ENCODE measurements around the gene PAH. TPM values are rescaled to one million over a fixed set of nuclear protein-coding genes. Genes with fewer than 3 reads are reported as not detected.

PAH gene
- total and polyA plus RNA-seq, 11 donors = 0.03 to 0.23 TPM; not detected in 9

- intact Hi-C loops (cut with DNase I) = no loop called here
- H3K4me1 ChIP-seq = no peaks in the 10 kb centered on the region
- H3K9me3 ChIP-seq = no peaks in the 10 kb centered on the region
- 67 to 69% (median 68%) methylated on average over 9 of the region's 9 CpGs for WGBS, 4 donors
- TF ChIP-seq POLR2A (IDR thresholded peaks at IDR 0.05) = no peak
- no peak for TF ChIP-seq CTCF (IDR thresholded peaks at IDR 0.05)
- no peak for ATAC-seq
- no peak for DNase-seq
- H3K27me3 ChIP-seq = peaks cover 0 to 3% (median 0%) of the 10 kb centered on the region in 9 donors
- H3K4me3 ChIP-seq = no peak overlapping the region
- H3K36me3 ChIP-seq = no peaks in the 10 kb centered on the region
- no peak overlapping the region for H3K27ac ChIP-seq
Observed at GRCh38 chr12:102799229-102799628, 117.8 kb downstream of the PAH start.

GRCh38 chr12:102797528-102797927 lies 119.5 kb downstream of the PAH start:
- 69 to 71% (median 70%) methylated on average over 5 of the region's 5 CpGs for WGBS, 4 donors
- H3K4me1 ChIP-seq = no peaks in the 10 kb centered on the region
- intact Hi-C loops (cut with DNase I) = no loop called here
- ATAC-seq = no peak
- no peak overlapping the region for H3K27ac ChIP-seq
- no peaks in the 10 kb centered on the region for H3K36me3 ChIP-seq
- no peaks in the 10 kb centered on the region for H3K9me3 ChIP-seq
- no peak overlapping the region for H3K4me3 ChIP-seq
- no peak for DNase-seq
- H3K27me3 ChIP-seq = peaks cover 0 to 3% (median 0%) of the 10 kb centered on the region in 9 donors
- TF ChIP-seq POLR2A (IDR thresholded peaks at IDR 0.05) (no peak), CTCF (IDR thresholded peaks at IDR 0.05) (no peak)

DNA sequence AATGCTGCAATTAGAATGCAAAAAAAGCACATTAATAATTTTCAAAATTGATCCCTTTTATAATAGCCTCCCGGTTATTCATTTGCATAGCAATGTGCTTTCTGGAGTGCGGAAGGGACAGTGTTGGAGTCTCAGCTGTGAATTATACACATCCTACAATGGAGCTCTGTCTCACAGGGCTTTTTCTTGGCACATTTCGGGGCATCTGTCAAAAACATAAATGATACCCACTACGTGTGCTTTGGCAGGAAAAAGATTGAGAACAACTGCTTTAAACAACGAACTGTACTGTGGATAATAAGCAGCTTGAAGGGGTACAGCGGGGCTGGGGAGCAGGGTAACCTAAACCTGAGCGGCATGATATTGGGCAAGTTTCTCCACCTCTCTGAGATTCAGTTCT lies 123.1 kb downstream of the PAH start:
- H3K4me3 ChIP-seq = no peak overlapping the region
- peaks cover 0 to 3% (median 0%) of the 10 kb centered on the region in 9 donors for H3K27me3 ChIP-seq
- TF ChIP-seq POLR2A (IDR thresholded peaks at IDR 0.05) (no peak), CTCF (IDR thresholded peaks at IDR 0.05) (no peak)
- no peak overlapping the region for H3K27ac ChIP-seq
- no peaks in the 10 kb centered on the region for H3K36me3 ChIP-seq
- DNase-seq = no peak
- H3K4me1 ChIP-seq = no peaks in the 10 kb centered on the region
- H3K9me3 ChIP-seq = no peaks in the 10 kb centered on the region
- intact Hi-C loops (cut with DNase I) = no loop called here
- WGBS, 4 donors = 74 to 82% (median 78%) methylated on average over 7 of the region's 7 CpGs
- ATAC-seq = no peak

Other genes with a start within 250 kb of the PAH start
- not detected for gene ASCL1, start 40.4 kb upstream of the PAH start, total RNA-seq
- gene ASCL1, start 40.4 kb upstream of the PAH start, polyA plus RNA-seq = not detected